Neural progenitor cell (in vitro differentiated cells): ENCODE data around the gene CDK18.

ENCODE experiments used
- CTCF ChIP-seq: fragments of 200-600 bp; sonication (generic); IDR thresholded peaks from 2 replicates; pipeline ENCODE4 v1.5.1; 2017; ENCODE audit warnings: antibody characterized with exemption, mild to moderate bottlenecking
- EZH2 ChIP-seq: fragments of 200-600 bp; sonication (generic); IDR thresholded peaks from 2 replicates; pipeline ENCODE4 v1.6.1; 2017; ENCODE audit warnings: antibody characterized with exemption, mild to moderate bottlenecking, moderate library complexity
- EZH2phosphoT487 ChIP-seq: fragments of 200-600 bp; sonication (generic); IDR thresholded peaks from 2 replicates; pipeline ENCODE4 v1.6.1; 2017; ENCODE audit warnings: antibody characterized with exemption

- TF ChIP-seq EZH2phosphoT487 (no peak), CTCF (no peak), EZH2 (no peak)
These were observed 63.2 kb downstream of the CDK18 start for GRCh38 chr1:205567716-205568115.
